Stimulated activated CD8-positive, alpha-beta memory T cell treated with anti-CD3 and anti-CD28 coated beads, Interleukin-15, amount 100 ng/mL, for 48 hours (primary cell): ENCODE measurements around the gene ATP8B1.
"Not testable (repeated sequence)": the region's sequence is repeated elsewhere in the genome, so short reads cannot be mapped to it uniquely, and the experiment has no call there.

ENCODE experiments used
- DNase-seq, 2 donors: peaks; one replicate each; pipeline ENCODE4 v3.0.0-alpha.2; 2020; ENCODE audit warnings: low read depth in 2 of 2

ATP8B1 gene

DNA sequence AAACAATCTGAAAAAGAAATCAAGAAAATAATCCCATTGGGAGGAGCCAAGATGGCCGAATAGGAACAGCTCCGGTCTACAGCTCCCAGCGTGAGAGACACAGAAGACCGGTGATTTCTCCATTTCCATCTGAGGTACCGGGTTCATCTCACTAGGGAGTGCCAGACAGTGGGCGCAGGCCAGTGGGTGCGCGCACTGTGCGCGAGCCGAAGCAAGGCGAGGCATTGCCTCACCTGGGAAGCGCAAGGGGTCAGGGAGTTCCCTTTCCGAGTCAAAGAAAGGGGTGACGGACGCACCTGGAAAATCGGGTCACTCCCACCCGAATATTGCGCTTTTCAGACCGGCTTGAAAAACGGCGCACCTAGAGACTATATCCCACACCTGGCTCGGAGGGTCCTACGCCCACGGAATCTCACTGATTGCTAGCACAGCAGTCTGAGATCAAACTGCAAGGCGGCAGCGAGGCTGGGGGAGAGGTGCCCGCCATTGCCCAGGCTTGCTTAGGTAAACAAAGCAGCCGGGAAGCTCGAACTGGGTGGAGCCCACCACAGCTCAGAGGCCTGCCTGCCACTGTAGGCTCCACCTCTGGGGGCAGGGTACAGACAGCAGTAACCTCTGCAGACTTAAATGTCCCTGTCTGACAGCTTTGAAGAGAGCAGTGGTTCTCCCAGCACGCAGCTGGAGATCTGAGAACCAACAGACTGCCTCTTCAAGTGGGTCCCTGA, 83.7 kb downstream of the ATP8B1 start:
- not testable (repeated sequence) for DNase-seq

DNA sequence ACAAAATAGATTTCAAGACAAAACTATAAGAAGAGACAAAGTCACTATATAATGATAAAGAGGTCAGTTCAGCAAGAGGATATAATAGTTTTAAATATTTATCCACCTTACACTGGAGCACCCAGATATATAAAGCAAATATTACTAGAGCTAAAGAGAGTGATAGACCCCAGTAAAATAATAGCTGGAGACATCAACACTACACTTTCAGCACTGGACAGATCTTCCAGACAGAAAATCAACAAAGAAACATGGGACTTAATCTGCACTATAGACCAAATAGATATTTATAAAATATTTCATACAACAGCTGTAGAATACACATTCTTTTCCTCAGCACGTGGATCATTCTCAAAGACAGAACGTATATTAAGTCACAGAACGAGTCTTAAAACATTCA, 86.6 kb downstream of the ATP8B1 start:
- DNase-seq = no peak

DNA sequence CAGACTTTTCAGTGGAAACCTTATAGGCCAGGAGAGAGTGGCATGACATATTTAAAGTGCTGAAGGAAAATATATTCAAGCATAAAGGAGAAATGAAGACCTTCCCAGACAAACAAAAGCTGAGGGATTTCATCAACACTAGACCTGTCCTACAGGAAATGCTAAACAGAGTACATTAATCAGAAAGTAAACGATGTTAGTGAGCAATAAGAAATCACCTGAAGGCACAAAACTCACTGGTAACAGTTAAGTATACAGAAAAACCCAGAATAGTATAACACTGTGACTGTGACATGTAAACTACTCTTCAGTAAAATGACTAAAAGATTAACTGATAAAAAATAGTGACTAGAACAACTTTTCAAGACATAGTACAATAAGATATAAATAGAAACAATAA, 87.4 kb downstream of the ATP8B1 start:
- DNase-seq = no peak

DNA sequence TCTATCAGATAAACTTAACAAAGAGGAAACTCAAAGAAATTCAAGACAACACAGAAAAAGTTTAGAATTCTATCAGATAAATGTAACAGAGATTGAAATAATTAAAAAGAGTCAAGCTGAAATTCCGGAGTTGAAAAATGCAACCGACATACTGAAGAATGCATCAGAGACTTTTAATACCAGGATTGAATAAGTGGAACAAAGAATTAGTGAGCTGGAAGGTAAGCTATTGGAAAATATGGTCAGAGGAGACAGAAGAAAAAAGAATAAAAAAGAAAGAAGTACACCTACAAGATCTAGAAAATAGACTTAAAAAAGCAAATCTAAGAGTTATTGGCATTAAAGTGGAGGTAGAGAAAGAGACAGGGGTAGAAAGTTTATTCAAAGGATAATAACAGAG, 88.0 kb downstream of the ATP8B1 start:
- no peak for DNase-seq

DNA sequence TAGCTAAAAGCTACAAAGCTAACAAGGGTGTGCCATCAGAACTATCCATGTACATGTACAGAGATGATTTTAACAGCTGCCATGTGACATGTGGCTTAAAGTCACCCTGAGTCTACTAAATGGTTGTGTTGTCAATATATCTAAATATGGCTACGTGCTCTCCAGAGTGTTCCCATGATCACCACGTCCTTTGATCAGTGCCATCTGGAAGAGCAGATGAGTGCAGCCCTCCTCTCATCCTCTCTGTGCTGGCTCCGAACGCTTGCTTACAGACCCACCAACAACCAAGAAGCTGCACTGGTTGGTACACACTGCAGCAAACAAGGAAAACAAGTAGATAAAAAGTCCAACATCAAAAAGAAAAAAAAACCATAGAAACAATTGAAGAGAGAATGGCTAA, 92.9 kb downstream of the ATP8B1 start:
- DNase-seq = no peak

DNA sequence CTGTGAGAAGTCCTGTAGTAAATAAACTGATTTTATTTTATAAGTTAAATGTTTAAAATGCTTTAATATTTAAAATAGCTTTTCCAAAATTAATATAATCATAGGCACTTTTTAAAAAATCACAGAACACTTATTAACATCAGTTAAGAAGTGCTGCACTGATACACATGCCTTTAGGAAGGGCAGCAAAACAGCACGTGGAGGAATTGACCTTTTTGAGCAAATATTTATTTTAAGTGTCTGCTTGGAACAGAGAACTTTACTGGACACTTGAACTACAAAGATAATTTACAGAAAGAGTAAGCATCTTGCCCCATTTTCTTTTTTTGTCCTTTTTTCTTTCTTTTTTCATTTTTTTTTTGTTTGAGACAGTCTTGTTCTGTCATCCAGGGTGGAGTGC, 93.8 kb downstream of the ATP8B1 start:
- DNase-seq = no peak

DNA sequence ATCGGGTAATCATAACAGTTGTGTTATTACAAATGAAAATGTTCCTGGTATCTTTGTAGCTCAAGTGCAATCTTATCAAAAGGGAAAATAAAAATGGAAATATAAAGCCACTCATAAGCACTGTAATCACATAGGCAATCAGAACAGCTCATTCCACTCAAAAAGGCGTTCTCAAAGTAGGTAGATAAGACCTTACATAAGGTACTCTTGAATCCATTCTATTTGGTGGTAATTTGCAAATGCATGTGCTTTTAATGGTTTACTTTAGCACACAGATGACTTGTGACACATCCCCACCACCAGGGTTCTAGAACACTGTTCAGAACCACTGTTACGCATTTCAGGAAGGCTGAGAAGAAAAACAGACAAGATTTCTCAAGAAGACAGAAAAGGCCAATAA, 94.8 kb downstream of the ATP8B1 start:
- DNase-seq = no peak

DNA sequence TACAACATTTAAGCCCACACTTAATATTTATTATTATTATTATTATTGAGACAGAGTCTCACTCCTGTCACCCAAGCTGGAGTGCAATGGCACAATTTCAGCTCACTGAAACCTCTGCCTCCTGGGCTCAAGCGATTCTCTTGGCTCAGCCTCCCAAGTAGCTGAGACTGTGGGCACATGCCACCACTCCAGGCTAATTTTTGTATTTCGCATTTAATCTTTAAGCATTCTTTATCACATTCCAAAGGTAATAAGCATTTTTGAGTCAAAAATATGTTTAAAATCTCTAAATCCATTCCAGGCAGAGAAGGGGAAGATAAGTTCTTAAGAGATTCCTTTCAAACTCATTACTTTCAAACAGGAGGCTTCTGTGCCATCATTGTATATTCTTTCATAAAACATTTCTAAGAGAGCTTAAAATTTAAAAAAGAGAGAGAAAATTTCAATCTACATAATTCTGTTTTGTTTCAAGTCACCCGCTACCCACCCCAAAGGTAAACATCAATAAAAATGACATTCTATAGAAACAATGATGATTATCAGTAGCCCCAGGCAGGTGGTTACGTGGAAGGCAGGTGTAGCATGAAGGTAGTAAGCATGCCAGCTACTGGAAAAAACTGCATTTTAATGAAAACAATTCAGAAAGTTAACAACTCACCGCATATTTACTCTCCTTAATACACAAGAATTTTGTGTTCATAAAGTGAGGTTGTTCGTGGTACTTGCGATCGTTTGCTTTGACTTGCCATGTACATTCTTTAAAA, 97.1 kb downstream of the ATP8B1 start:
- no peak for DNase-seq

DNA sequence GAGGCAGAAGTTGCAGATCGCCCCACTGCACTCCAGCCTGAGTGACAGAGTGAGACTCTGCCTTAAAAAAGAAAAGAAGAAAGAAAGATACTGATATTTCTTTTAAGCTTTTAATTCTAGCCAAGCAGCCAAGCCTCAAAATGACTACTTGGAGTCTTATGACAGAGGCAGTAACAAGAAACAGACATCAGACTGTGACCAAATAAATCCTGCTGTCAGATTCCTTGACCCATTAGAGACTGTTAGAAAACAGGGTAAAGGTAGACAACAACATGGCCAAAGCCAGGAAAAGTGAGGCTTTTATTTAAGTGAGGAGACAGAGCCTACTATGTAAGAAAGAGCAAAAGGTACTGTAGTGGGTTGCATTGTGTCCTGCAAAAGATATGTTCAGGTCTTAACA, 98.1 kb downstream of the ATP8B1 start:
- DNase-seq = no peak

DNA sequence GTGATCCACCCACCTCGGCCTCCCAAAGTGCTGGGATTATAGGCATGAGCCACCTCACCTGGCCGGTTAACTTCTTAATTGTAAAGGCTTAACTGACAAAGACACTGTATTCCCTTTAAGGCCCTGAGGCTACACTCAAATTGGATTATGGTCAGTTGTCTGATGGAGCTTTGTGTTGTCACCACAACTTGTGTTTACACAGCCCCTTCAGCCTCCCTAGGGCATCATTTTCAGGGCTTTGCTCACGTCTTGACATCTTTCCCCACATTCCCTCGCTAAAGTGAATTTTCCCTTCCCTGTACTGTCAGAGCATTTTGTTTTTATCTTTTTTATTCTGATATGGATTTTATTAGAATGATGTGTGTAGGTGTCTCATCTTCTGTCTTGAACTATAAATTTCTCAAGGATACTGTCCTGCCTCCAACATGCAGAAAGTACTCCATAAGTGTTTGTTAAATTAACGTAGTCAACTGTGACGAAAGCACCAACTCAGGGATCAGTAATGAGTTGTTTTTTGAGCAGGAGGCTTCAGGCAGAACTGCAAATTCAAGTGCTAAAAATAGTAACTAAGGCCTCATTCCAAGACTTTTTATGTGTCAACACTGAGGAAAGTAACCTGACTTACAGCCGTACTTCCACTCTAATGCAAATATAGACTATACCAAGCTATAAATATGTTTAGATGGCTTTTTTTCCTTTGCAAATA, 104.4 kb downstream of the ATP8B1 start:
- no peak for DNase-seq

DNA sequence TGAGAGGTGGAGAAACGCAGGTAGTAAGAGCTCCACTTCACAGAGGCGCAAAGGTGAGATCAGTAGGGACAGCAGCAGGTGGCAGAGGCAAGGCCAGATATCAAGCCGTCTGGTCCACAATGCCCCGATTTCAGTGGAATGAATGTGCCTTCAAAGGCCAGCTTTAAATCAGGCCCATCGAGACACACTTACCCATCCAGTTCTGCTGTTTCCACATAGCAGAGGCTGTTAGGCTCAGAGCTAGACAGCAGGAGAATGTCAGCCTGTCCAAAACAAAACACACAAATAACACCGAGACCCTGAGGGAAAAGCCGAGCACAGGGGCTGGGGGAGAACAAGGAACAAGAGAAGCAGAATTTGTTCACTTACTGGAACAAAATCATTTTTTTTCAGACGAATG, 105.7 kb downstream of the ATP8B1 start:
- DNase-seq = no peak

DNA sequence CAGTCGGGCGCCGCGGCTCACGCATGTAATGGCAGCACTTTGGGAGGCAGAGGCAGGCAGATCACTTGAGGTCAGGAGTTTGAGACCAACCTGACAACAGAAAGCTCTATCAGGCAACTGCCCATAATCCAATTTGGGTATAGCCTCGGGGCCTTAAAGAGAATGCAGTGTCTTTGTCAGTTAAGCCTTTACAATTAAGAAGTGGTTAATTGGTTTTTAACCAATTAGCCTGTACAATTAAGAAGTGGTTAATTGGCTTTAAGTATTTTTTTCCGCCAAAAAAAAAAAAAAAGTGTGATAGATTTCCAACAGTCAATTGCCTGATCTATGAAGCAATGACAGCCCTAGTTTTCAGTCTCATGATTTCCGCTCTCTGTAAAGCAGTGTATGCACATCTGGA, 106.8 kb downstream of the ATP8B1 start:
- DNase-seq = no peak

DNA sequence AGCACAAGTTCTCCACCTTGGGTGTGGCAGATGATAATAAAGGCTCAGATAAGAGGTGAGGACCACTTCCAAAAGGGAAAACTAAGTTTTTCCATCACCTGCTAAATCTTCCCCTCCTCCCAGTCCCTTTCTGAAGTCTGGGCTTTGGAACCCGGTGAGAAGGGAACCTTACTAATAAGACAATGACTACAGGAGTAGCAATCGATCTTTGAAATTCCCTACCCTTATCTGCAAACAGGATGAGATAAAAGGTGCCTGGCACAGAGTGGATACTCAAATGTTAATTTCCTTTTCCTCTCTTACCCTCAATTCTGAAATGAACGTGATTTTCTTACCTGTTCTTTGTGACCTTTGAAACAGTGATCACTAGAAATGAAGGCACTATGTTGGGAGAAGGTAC, 111.8 kb downstream of the ATP8B1 start:
- no peak for DNase-seq

DNA sequence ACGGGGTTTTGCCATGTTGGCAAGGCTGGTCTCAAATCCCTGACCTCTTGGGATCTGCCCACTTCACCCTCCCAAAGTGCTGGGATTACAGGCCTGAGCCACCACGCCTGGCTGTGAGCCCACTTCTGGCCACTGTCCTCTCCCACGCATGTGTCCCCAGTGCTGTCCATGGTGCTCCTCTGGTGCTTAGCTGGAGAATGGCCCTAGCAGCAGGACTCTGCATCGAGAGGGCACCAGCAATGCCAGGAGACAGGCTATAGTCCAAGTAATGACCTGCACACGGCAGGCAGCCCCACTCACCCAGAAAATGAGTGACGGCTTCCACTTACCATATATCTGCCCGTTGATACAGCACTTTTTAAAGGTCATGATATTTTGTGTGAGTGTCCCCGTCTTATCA, 115.1 kb downstream of the ATP8B1 start:
- DNase-seq = no peak

DNA sequence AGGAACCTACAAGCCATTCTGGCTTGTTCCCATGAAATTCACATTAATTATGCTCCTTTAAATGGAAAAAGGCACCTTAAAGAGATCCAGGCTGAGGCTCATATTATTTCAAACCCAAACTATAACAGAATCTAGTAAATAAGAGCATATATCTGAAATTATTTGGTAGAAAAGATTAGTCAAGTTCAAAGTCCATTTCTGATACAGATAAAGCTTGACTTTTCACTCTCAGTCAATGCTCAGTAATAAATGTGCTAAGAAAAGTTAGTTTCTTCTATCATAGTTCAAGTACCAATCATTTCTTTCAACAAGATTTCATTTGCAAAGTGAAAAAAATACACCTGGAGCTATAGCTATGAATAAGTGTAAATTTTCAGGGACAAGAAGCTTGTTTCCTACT, 119.6 kb downstream of the ATP8B1 start:
- no peak for DNase-seq

DNA sequence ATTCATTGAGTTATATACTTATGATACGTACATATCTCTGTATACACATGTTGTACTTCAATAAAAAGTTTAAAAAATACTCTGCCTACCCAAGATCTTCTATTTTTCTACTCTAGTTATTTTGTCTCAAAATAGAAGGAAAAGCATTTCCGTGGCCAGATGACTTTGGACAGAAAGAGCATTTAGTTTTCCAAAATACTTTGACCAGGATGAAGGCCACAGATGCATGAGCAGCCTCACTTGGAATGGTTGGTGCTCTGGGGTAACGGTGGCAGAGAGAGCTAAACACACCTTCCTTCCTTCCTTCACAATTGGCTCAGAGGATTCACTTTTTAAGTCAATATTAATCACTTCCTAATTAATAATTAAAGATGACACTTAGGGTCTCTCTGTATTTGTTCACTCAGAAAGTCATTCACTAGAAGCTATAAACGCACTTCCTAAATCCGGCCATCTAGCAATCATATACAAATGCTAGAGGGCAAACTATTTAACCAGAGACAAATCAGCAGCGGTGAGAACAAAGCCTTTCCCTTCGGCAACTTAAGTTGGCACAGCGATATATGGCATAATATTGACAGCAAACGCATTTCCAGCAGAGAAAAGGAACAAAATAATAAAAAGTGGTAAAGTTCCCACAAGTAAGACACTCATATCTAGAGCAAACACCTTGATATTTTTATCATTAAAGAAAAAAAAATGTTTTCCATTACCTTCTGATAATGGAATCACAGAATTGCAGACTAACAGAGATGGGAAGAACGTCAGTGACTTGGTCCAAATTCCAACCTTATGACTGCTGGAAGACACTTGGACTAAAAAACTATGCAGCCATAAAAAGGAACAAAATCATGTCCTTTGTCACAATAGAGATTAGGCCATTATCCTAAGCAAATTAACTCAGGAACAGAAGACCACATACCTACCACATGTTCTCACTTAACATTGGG, 125.6 kb downstream of the ATP8B1 start:
- DNase-seq = no peak

DNA sequence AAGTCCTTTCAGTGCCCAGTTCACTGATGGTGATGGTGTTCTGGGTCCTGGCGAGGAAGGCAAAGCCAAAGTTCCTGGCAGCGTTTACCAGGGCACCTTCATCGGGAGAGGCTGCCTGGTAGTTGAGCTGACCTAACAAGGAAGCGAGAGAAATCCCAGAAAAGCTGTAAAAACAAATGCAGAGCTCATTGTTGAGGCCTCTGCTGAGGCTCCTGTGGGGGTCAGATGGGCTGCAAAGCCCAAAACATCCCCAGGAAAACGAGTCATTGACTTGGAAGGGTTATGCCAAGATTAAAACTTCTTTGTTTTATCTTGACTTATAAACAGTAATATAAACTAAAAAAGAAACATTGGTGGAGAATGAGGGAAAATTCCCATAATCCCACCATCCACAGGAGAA, 128.2 kb downstream of the ATP8B1 start:
- no peak for DNase-seq

DNA sequence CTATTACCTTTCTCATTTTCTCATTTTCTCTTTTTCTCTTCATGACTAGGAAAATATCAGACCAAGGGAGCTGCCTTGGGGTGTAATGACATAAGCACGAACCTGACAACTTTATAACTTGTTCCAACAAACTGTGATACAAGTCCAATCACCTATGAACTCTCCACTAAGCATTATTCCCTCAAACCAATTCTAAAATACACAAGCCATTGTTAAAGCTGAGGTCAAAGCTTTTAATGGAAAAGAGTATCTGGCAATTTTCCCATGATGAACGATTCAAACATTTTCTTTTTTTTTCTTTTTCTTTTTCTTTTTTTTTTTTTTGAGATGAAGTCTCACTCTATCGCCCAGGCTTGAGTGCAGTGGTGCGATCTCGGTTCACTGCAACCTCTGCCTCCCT, 133.1 kb downstream of the ATP8B1 start:
- DNase-seq = no peak

DNA sequence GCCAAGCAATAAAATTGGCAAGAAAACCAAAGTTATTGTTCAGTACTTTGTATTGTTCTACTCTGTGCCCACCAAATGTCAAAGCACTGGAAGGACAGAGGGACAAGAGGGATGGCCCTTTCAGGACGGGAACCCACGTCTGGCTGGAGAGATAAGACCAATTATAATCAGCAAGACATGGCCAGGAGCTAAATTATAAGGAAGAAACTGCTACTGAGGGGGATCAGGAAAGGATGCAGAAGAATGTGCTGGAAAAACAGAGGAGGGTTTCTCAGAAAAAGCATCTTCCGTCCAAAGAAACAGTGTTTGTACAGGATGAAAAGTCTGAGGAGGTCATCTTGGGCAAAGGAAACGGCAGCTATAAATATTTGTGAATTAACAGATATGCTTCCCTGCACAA, 135.1 kb downstream of the ATP8B1 start:
- DNase-seq = no peak

DNA sequence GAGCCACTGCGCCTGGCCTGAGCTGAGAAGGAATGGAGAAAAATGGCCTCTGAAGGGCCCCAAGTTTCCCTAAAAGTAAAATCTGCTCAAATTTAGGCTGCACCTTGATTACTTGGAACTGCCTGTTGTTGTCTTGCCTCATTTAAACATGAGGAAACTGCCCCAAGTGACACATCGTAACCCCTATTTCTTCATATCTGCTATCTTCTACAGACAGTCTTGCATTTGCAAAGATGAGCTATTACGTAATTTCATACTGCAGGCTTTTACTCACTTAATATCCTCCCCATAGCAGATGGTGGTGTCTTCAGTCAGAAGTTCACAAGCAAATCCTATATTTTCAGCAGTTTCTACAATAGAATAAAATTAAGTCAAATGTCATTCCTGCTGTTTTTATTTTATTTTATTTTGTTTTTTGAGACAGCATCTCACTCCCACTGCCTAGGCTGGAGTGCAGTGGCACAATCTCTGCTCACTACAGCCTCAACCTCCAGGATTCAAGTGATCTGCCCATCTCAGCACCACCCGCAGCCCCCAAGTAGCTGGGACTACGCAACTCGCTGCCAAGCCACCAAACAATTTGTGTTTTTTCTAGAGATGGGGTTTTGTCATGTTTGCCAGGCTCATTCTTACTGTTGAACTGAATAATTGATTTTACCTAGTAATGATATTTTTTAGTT, 136.2 kb downstream of the ATP8B1 start:
- no peak for DNase-seq

DNA sequence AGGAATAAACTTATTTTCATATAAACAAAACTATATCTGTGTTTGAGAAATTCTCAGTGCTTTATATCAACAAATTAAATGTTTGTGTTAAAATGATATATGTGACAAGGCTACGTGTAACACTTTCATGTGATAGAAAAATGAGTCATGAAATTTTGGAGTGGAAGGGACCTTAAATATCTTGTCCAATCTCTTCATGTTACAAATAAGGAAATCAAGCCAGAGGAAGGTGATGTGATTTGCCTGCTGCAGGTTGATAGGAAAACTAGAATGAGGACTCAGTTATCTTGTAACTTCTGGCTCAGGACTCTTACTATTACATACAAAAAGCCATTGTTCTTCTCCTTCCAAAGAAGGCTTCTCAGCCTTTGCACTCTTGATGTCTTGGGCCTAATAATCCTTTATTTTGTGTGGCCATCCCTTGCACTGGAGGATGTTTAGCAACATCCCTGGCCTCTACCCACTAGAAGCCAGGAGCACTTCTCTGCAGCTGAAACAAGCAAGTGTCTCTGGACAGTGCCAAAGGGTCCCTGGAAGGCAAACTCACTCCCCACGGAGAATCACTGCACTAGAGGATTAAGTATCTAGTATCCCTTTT, 138.4 kb downstream of the ATP8B1 start:
- no peak for DNase-seq
